HepG2 (cell line): ENCODE results near the gene SLC6A9. TPM values are rescaled to one million over a fixed set of nuclear protein-coding genes. Genes with fewer than 3 reads are reported as not detected.

Source experiments
- ATRX ChIP-seq: sonication (generic); formaldehyde crosslinking; IDR thresholded peaks from 2 replicates; pipeline ENCODE4 v1.4.0; 2020; ENCODE audit warnings: missing genetic modification reagents, borderline replicate concordance
- BCL3 ChIP-seq: sonication (generic); formaldehyde crosslinking; IDR thresholded peaks from 2 replicates; pipeline ENCODE4 v1.5.1; 2020; ENCODE audit warnings: mild to moderate bottlenecking, missing genetic modification reagents, moderate library complexity
- BORCS8-MEF2B ChIP-seq: sonication (generic); formaldehyde crosslinking; IDR thresholded peaks from 2 replicates; pipeline ENCODE4 v1.8.0; 2022; ENCODE audit warnings: mild to moderate bottlenecking, missing genetic modification reagents
- CTCF ChIP-seq: sonication (generic); formaldehyde crosslinking; IDR thresholded peaks from 2 replicates; pipeline ENCODE4 v1.5.0; 2020; ENCODE audit warnings: mild to moderate bottlenecking, missing genetic modification reagents, moderate library complexity
- GFI1 ChIP-seq: sonication (generic); formaldehyde crosslinking; IDR thresholded peaks from 2 replicates; pipeline ENCODE4 v1.5.0; 2020; ENCODE audit warnings: missing genetic modification reagents, mild to moderate bottlenecking, borderline replicate concordance
- PAXIP1 ChIP-seq: sonication (generic); formaldehyde crosslinking; conservative IDR thresholded peaks from 2 replicates; pipeline ENCODE4 v1.4.0; 2020; ENCODE audit warnings: mild to moderate bottlenecking, missing genetic modification reagents, moderate library complexity
- PHF5A ChIP-seq: IDR thresholded peaks from one replicate; pipeline ENCODE4 v1.6.1; 2018; ENCODE audit warnings: low read depth, missing genetic modification reagents; ENCODE audit not compliant: unreplicated experiment
- RBM39 ChIP-seq: fragments of 200-400 bp; formaldehyde crosslinking; IDR thresholded peaks from one replicate; pipeline ENCODE4 v1.6.1; 2018; ENCODE audit warnings: antibody characterized with exemption, mild to moderate bottlenecking, low read depth, low read length; ENCODE audit not compliant: poor library complexity, severe bottlenecking
- TCF7L2 ChIP-seq: IDR thresholded peaks from 2 replicates; pipeline ENCODE4 v1.6.1; 2011; ENCODE audit warnings: mild to moderate bottlenecking, low read depth, low read length, moderate library complexity
- ZFP37 ChIP-seq: sonication (generic); formaldehyde crosslinking; IDR thresholded peaks from 2 replicates; pipeline ENCODE4 v1.4.0; 2020; ENCODE audit warnings: missing genetic modification reagents, borderline replicate concordance
- ZNF264 ChIP-seq: sonication (generic); formaldehyde crosslinking; IDR thresholded peaks from 2 replicates; pipeline ENCODE4 v1.4.0; 2020; ENCODE audit warnings: missing genetic modification reagents
- ZNF318 ChIP-seq: sonication (generic); formaldehyde crosslinking; IDR thresholded peaks from 2 replicates; pipeline ENCODE4 v1.4.0; 2020; ENCODE audit warnings: mild to moderate bottlenecking, missing genetic modification reagents
- ZNF891 ChIP-seq: sonication (generic); formaldehyde crosslinking; IDR thresholded peaks from 2 replicates; pipeline ENCODE4 v1.5.0; 2020; ENCODE audit warnings: mild to moderate bottlenecking, missing genetic modification reagents
- polyA plus RNA-seq, 8 experiments: library from polyadenylated mRNA; depleted of rRNA in 3 of 8; stranded (reverse) in 7 of 8; unstranded in 1 of 8; fragments of >200 nt; fragmentation: Illumina TruSeq in 4 of 8; extraction: Trizol in 4 of 8; gene quantifications; 2 replicates each; pipeline versions ENCODE4 v1.2.1 to v1.2.3, GENCODE V29; 2011 to 2016; ENCODE audit warnings: low read depth in 4 of 8, missing spikeins in 1 of 8, mixed read lengths in 1 of 8; ENCODE audit not compliant: insufficient read depth in 1 of 8
- total RNA-seq, 5 experiments: library from RNA; depleted of rRNA; stranded (reverse); fragments of >200 nt; fragmentation: Illumina TruSeq; extraction: Trizol; gene quantifications; 2 replicates each; pipeline ENCODE4 v1.2.3, GENCODE V29; 2016; ENCODE audit warnings: low read depth in 1 of 5

SLC6A9 gene
- total and polyA plus RNA-seq, 2 of the 13 experiments (the other 11 are each of a cell fraction or from before 2014, with no cell fraction given) = 8.5 to 9.9 TPM

- TF ChIP-seq ZNF318 (CRISPR knock-in tag) (0 out of 2 replicates have a peak, but pooled peaks have one; percentile 31), ZNF891 (CRISPR knock-in tag) (peak; percentile 47; the same call in 1 of the 2 replicates), ZNF264 (no peak), BCL3 (CRISPR knock-in tag) (peak; percentile 59), PAXIP1 (peak; percentile 58), GFI1 (no peak), CTCF (CRISPR knock-in tag) (peak; percentile 28; the same call in 1 of the 2 replicates), TCF7L2 (no peak), BORCS8-MEF2B (CRISPR knock-in tag) (0 out of 2 replicates have a peak, but pooled peaks have one; percentile 37), PHF5A (CRISPR knock-in tag) (no peak), ATRX (no peak), ZFP37 (no peak; the same call in 1 of the 2 replicates), RBM39 (peak; percentile 85)
Measured at GRCh38 chr1:43991476-43992231, 39.6 kb downstream of the SLC6A9 start, which contains the start of gene CCDC24 (continued).
